ENCODE results near the gene FILIP1L.

FILIP1L gene

DNA sequence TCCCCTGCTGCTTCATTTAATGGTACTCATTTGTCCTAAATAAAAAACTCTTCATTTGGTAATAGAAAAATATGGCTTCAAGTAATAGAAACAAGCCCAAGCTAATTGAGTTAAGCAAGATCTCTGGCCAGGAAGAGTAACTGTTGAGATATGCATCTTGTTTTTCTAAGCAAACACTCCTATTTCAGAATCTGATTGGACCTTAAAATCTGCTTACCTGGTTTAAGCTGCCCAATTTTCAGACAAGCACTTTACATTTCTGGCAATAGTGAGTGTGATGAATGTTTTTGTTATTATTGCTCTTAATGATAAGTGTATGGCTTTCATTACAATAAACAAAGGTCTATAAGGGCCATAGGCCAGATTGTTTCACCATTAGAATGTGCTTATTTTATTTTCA is 210.4 kb downstream of the FILIP1L start:
- Histone ChIP-seq H3K79me1 (ENCODE audit: low read length) (peaks cover 2% of the 10 kb centered on the region), H2AK5ac (ENCODE audit: low read length) (no peak overlapping the region)

DNA sequence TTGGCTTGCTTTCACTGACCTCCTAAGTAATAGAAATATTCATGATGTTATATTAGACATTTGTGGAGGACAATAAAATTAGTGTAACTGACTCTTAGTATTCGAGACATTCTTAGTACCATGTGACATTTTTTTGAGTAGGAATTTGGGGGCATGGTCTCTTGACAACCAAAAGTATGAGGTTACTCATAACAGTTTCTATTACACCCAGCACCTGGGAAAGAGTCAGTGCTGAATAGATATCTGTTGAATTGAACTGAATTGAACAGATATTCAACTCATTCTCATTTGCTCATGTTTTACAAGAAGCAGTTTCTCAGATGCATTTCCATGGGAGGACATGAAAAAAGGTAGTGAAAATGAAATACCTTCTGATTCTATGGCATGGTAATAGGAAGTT is 212.2 kb downstream of the FILIP1L start:
- Histone ChIP-seq H2AFZ (ENCODE audit: insufficient read depth, low read length, poor library complexity) (no peak overlapping the region), H3K79me2 (ENCODE audit: control insufficient read depth, insufficient read depth, low read length, poor library complexity) (no peaks in the 10 kb centered on the region), H3K18ac (ENCODE audit: low read length) (no peak overlapping the region), H2BK120ac (ENCODE audit: insufficient read depth, low read length, poor library complexity) (no peak overlapping the region), H2BK5ac (ENCODE audit: low read depth, low read length, poor library complexity) (no peak overlapping the region), H2BK12ac (ENCODE audit: low read length) (no peak overlapping the region), H3K36me3 (ENCODE audit: control insufficient read depth in 1 of 2, insufficient read depth in 2 of 2, low read length in 2 of 2) (no peaks in the 10 kb centered on the region), H3K14ac (ENCODE audit: low read length) (no peak overlapping the region), H3K9me3 (ENCODE audit: insufficient read depth, low read depth, low read length) (no peaks in the 10 kb centered on the region), H3K79me1 (ENCODE audit: low read length) (peaks cover 2% of the 10 kb centered on the region), H3K27ac (ENCODE audit: low read depth, low read length) (no peak overlapping the region), H4K12ac (ENCODE audit: low read depth, low read length) (no peak overlapping the region), H3K27me3 (ENCODE audit: insufficient read depth, low read length) (no peaks in the 10 kb centered on the region), H3K4me2 (ENCODE audit: low read length) (no peak overlapping the region), H4K91ac (ENCODE audit: low read depth, low read length) (no peak overlapping the region), H3K9ac (ENCODE audit: low read length) (no peak overlapping the region), H4K8ac (ENCODE audit: low read depth, low read length) (no peak overlapping the region), H3K4me3 (ENCODE audit: low read depth, low read length) (no peak overlapping the region), H3K23ac (ENCODE audit: low read length) (no peak overlapping the region), H3K4me1 (ENCODE audit: control insufficient read depth in 1 of 2, insufficient read depth in 2 of 2, low read length in 2 of 2) (no peaks in the 10 kb centered on the region), H2AK5ac (ENCODE audit: low read length) (no peak overlapping the region), H3K4ac (ENCODE audit: low read depth, low read length) (no peak overlapping the region)
- WGBS (ENCODE audit: extremely low coverage, insufficient coverage, insufficient read length), result no CpG with 5 or more reads among the region's 1 CpG
- peak in 1 of 2 donors; percentile 8 for DNase-seq

More for the DNA sequence above, 210.4 kb downstream of the FILIP1L start:
- H3K18ac ChIP-seq (ENCODE audit: low read length), result no peak overlapping the region
- no peaks in the 10 kb centered on the region for H3K79me2 ChIP-seq (ENCODE audit: control insufficient read depth, insufficient read depth, low read length, poor library complexity)
- H4K12ac ChIP-seq (ENCODE audit: low read depth, low read length), result no peak overlapping the region
- no peaks in the 10 kb centered on the region for H3K27me3 ChIP-seq (ENCODE audit: insufficient read depth, low read length)
- H3K27ac ChIP-seq (ENCODE audit: low read depth, low read length), result no peak overlapping the region
- no peak overlapping the region for H3K14ac ChIP-seq (ENCODE audit: low read length)
- no peaks in the 10 kb centered on the region for H3K9me3 ChIP-seq (ENCODE audit: insufficient read depth, low read depth, low read length)
- H2BK120ac ChIP-seq (ENCODE audit: insufficient read depth, low read length, poor library complexity), result no peak overlapping the region
- H3K4me1 ChIP-seq (ENCODE audit: control insufficient read depth in 1 of 2, insufficient read depth in 2 of 2, low read length in 2 of 2), result no peaks in the 10 kb centered on the region
- H3K36me3 ChIP-seq (ENCODE audit: control insufficient read depth in 1 of 2, insufficient read depth in 2 of 2, low read length in 2 of 2), result no peaks in the 10 kb centered on the region
- no peak overlapping the region for H4K8ac ChIP-seq (ENCODE audit: low read depth, low read length)
- H2AFZ ChIP-seq (ENCODE audit: insufficient read depth, low read length, poor library complexity), result no peak overlapping the region
- H3K23ac ChIP-seq (ENCODE audit: low read length), result no peak overlapping the region
- no peak overlapping the region for H2BK12ac ChIP-seq (ENCODE audit: low read length)
- DNase-seq, result no peak
- no peak overlapping the region for H3K4me2 ChIP-seq (ENCODE audit: low read length)
- no peak overlapping the region for H3K9ac ChIP-seq (ENCODE audit: low read length)
- no peak overlapping the region for H3K4ac ChIP-seq (ENCODE audit: low read depth, low read length)
- H4K91ac ChIP-seq (ENCODE audit: low read depth, low read length), result no peak overlapping the region
- H3K4me3 ChIP-seq (ENCODE audit: low read depth, low read length), result no peak overlapping the region
- no peak overlapping the region for H2BK5ac ChIP-seq (ENCODE audit: low read depth, low read length, poor library complexity)

DNA sequence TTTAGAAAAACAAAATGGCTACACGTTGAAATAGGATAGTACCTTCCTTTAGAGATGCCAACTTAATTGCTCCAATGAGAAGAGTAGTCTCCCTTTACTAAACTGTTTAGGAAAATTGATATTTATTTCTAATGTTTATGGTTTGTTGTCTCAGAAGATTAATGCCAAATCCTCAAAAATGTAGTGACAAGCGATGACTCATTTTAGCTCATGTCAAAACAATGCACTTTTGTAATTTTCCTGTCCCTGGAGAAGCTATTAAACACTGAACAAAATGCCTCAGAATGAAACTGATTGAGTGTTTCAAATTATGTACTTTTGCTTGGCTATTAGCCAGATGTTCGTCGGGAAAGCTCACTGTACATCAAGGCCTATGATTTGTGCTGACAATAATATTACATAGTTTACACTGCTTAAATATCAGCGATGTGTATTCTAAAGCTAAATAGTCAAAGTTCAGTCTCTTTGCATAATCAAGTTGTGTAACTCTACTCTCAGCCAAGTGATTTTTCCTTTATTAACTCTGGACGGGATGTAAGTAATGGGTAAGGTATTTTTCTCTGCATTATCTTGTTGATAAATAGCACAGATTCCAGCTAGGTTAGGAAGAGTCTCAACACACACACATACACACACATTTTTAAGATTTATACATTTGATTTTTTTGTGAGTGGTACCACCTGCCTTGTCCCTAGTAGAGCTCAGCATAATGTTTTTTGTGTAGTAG is 212.9 kb downstream of the FILIP1L start:
- no peak overlapping the region for H2AFZ ChIP-seq (ENCODE audit: insufficient read depth, low read length, poor library complexity)
- no peaks in the 10 kb centered on the region for H3K4me1 ChIP-seq (ENCODE audit: control insufficient read depth in 1 of 2, insufficient read depth in 2 of 2, low read length in 2 of 2)
- no peak overlapping the region for H4K8ac ChIP-seq (ENCODE audit: low read depth, low read length)
- no peak overlapping the region for H2BK120ac ChIP-seq (ENCODE audit: insufficient read depth, low read length, poor library complexity)
- DNase-seq, result peak; percentile 11 to 83
- H2BK5ac ChIP-seq (ENCODE audit: low read depth, low read length, poor library complexity), result no peak overlapping the region
- H3K14ac ChIP-seq (ENCODE audit: low read length), result no peak overlapping the region
- no CpG with 5 or more reads among the region's 6 CpGs for WGBS (ENCODE audit: extremely low coverage, insufficient coverage, insufficient read length)
- no peaks in the 10 kb centered on the region for H3K36me3 ChIP-seq (ENCODE audit: control insufficient read depth in 1 of 2, insufficient read depth in 2 of 2, low read length in 2 of 2)
- H3K9ac ChIP-seq (ENCODE audit: low read length), result no peak overlapping the region
- H3K23ac ChIP-seq (ENCODE audit: low read length), result no peak overlapping the region
- H3K79me1 ChIP-seq (ENCODE audit: low read length), result peaks cover 2% of the 10 kb centered on the region
- no peak overlapping the region for H3K27ac ChIP-seq (ENCODE audit: low read depth, low read length)
- H2AK5ac ChIP-seq (ENCODE audit: low read length), result no peak overlapping the region
- no peak overlapping the region for H3K18ac ChIP-seq (ENCODE audit: low read length)
- no peak overlapping the region for H3K4me3 ChIP-seq (ENCODE audit: low read depth, low read length)
- H3K27me3 ChIP-seq (ENCODE audit: insufficient read depth, low read length), result no peaks in the 10 kb centered on the region
- no peak overlapping the region for H4K91ac ChIP-seq (ENCODE audit: low read depth, low read length)
- no peaks in the 10 kb centered on the region for H3K9me3 ChIP-seq (ENCODE audit: insufficient read depth, low read depth, low read length)
- no peak overlapping the region for H2BK12ac ChIP-seq (ENCODE audit: low read length)
- H3K79me2 ChIP-seq (ENCODE audit: control insufficient read depth, insufficient read depth, low read length, poor library complexity), result no peaks in the 10 kb centered on the region
- no peak overlapping the region for H4K12ac ChIP-seq (ENCODE audit: low read depth, low read length)
- no peak overlapping the region for H3K4ac ChIP-seq (ENCODE audit: low read depth, low read length)
- no peak overlapping the region for H3K4me2 ChIP-seq (ENCODE audit: low read length)

DNA sequence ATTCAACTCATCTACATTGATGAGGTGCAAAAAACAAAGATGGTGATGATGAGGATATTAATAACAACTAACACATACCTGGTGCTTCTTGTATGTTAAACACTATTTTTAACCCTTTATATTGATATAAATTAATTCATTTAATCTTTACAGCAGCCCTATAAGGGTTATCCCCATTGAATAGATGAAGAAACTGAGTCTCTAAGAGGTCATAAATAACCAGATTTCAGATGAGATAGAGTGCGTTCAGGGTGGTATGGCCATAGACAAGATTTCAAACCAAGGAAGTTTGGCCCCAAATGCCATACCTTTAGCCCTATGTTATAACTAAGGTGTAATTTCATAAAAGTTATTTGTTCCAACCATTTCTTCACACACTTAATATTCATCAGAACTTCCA is 214.1 kb downstream of the FILIP1L start:
- no CpG with 5 or more reads among the region's 1 CpG for WGBS (ENCODE audit: extremely low coverage, insufficient coverage, insufficient read length)
- Histone ChIP-seq H4K8ac (ENCODE audit: low read depth, low read length) (no peak overlapping the region), H4K91ac (ENCODE audit: low read depth, low read length) (no peak overlapping the region), H2AFZ (ENCODE audit: insufficient read depth, low read length, poor library complexity) (no peak overlapping the region), H3K36me3 (ENCODE audit: control insufficient read depth in 1 of 2, insufficient read depth in 2 of 2, low read length in 2 of 2) (no peaks in the 10 kb centered on the region), H2BK5ac (ENCODE audit: low read depth, low read length, poor library complexity) (no peak overlapping the region), H2BK12ac (ENCODE audit: low read length) (no peak overlapping the region), H3K4me3 (ENCODE audit: low read depth, low read length) (no peak overlapping the region), H3K4ac (ENCODE audit: low read depth, low read length) (no peak overlapping the region), H3K79me1 (ENCODE audit: low read length) (peaks cover 2% of the 10 kb centered on the region), H3K27me3 (ENCODE audit: insufficient read depth, low read length) (no peaks in the 10 kb centered on the region), H3K27ac (ENCODE audit: low read depth, low read length) (no peak overlapping the region), H3K14ac (ENCODE audit: low read length) (no peak overlapping the region), H2AK5ac (ENCODE audit: low read length) (no peak overlapping the region), H3K79me2 (ENCODE audit: control insufficient read depth, insufficient read depth, low read length, poor library complexity) (no peaks in the 10 kb centered on the region), H3K18ac (ENCODE audit: low read length) (no peak overlapping the region), H3K9me3 (ENCODE audit: insufficient read depth, low read depth, low read length) (no peaks in the 10 kb centered on the region), H3K23ac (ENCODE audit: low read length) (no peak overlapping the region), H4K12ac (ENCODE audit: low read depth, low read length) (no peak overlapping the region), H3K4me2 (ENCODE audit: low read length) (no peak overlapping the region), H2BK120ac (ENCODE audit: insufficient read depth, low read length, poor library complexity) (no peak overlapping the region), H3K4me1 (ENCODE audit: control insufficient read depth in 1 of 2, insufficient read depth in 2 of 2, low read length in 2 of 2) (peaks cover 0 to 2% of the 10 kb centered on the region in 2 experiments), H3K9ac (ENCODE audit: low read length) (no peak overlapping the region)
- DNase-seq, result no peak
